ENCODE data around the gene BABAM2.

GRCh38 chr2:28257182-28257581 is 366.7 kb downstream of the BABAM2 start:
- TF ChIP-seq, protein P1, sequence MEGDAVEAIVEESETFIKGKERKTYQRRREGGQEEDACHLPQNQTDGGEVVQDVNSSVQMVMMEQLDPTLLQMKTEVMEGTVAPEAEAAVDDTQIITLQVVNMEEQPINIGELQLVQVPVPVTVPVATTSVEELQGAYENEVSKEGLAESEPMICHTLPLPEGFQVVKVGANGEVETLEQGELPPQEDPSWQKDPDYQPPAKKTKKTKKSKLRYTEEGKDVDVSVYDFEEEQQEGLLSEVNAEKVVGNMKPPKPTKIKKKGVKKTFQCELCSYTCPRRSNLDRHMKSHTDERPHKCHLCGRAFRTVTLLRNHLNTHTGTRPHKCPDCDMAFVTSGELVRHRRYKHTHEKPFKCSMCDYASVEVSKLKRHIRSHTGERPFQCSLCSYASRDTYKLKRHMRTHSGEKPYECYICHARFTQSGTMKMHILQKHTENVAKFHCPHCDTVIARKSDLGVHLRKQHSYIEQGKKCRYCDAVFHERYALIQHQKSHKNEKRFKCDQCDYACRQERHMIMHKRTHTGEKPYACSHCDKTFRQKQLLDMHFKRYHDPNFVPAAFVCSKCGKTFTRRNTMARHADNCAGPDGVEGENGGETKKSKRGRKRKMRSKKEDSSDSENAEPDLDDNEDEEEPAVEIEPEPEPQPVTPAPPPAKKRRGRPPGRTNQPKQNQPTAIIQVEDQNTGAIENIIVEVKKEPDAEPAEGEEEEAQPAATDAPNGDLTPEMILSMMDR (IDR thresholded peaks at IDR 0.05): no peak
- no peak for TF ChIP-seq POLR2AphosphoS5 (IDR thresholded peaks at IDR 0.05)

All from esophagus muscularis mucosa (tissue), 3 donors.